Spleen (tissue), 11 donors: Measurements from ENCODE around the gene PTRH2. TPM values are rescaled to one million over a fixed set of nuclear protein-coding genes. Genes with fewer than 3 reads are reported as not detected.

Experiments used
- DNase-seq: peaks from one replicate; pipeline ENCODE4 v3.0.0-alpha.2; 2020
- H3K27ac ChIP-seq, 8 donors: fragments of 200-600 bp; sonication (generic) in 7 of 8; 1 replicate in 4 of 8; 2 replicates in 4 of 8; pipeline versions ENCODE4 v1.5.0 to v1.8.0; 2016 to 2021; ENCODE audit warnings: inconsistent platforms in 4 of 8, mild to moderate bottlenecking in 4 of 8, moderate library complexity in 1 of 8
- H3K27me3 ChIP-seq, 7 donors: fragments of 200-600 bp; sonication (generic) in 6 of 7; replicated peaks in 1 of 7; 1 replicate in 4 of 7; 2 replicates in 3 of 7; pipeline versions ENCODE4 v1.5.0 to v1.8.0; 2016 to 2021; ENCODE audit warnings: inconsistent platforms in 3 of 7, mild to moderate bottlenecking in 1 of 7
- H3K36me3 ChIP-seq, 6 donors: fragments of 200-600 bp; sonication (generic) in 5 of 6; 1 replicate in 4 of 6; 2 replicates in 2 of 6; pipeline versions ENCODE4 v1.5.0 to v1.8.0; 2016 to 2021; ENCODE audit warnings: inconsistent platforms in 2 of 6
- H3K4me1 ChIP-seq, 6 donors: fragments of 200-600 bp; sonication (generic) in 5 of 6; 1 replicate in 3 of 6; 2 replicates in 3 of 6; pipeline versions ENCODE4 v1.5.0 to v1.8.0; 2016 to 2021; ENCODE audit warnings: inconsistent platforms in 3 of 6
- H3K4me3 ChIP-seq, 8 donors: fragments of 200-600 bp; sonication (generic) in 7 of 8; 1 replicate in 4 of 8; 2 replicates in 4 of 8; pipeline versions ENCODE4 v1.5.0 to v1.8.0; 2016 to 2021; ENCODE audit warnings: inconsistent platforms in 4 of 8, mild to moderate bottlenecking in 4 of 8, moderate library complexity in 2 of 8
- H3K9me3 ChIP-seq, 8 donors: fragments of 200-600 bp; sonication (generic) in 7 of 8; 1 replicate in 4 of 8; 2 replicates in 4 of 8; pipeline versions ENCODE4 v1.5.0 to v1.8.0; 2016 to 2021; ENCODE audit warnings: inconsistent platforms in 4 of 8
- POLR2A ChIP-seq, 3 donors: fragments of 450-650 bp; IDR thresholded peaks; one replicate each; pipeline ENCODE4 v1.5.1; 2017; ENCODE audit warnings: antibody characterized with exemption in 3 of 3, mild to moderate bottlenecking in 1 of 3
- POLR2AphosphoS5 ChIP-seq, 3 donors: sonication (generic); formaldehyde crosslinking; IDR thresholded peaks; one replicate each; pipeline ENCODE4 v1.5.1; 2017; ENCODE audit warnings: antibody characterized with exemption in 3 of 3
- WGBS, 5 donors: extraction: QIAGEN DNeasy Blood & Tissue Kit in 3 of 5; methylation state at CpG; one replicate each; pipeline versions ENCODE4 v1.1.5 to v1.1.7; 2013 to 2018; 5-methylcytosine and 5-hydroxymethylcytosine counted together
- intact Hi-C: fragments of 100-400 bp; cut with DNase I; formaldehyde crosslinking; loops from one replicate; pipeline ENCODE4 v1.15.0; 2023; ENCODE audit warnings: low total_unique reads
- polyA plus RNA-seq, 3 donors: library from polyadenylated mRNA; stranded (reverse); fragments of 200-250 nt; gene quantifications; one replicate each; pipeline ENCODE4 v1.2.1, GENCODE V29; 2013
- total RNA-seq, 7 donors: library from RNA; depleted of rRNA in 3 of 7; stranded (reverse); fragments of >200 nt in 3 of 7; fragmentation: NEBNext Ultra II Directional in 4 of 7; extraction: Animal tissue kit (Norgen Biotek cat#: 25700) in 4 of 7; gene quantifications; one replicate each; pipeline versions ENCODE4 v1.1.0 to v1.2.1, GENCODE V29; 2016 to 2021
- TF ChIP-seq, protein P1 (sequence below), 11 experiments: fragments of 200-600 bp in 7 of 11; fragments of 450-650 bp in 4 of 11; sonication (generic) in 4 of 11; IDR thresholded peaks in 8 of 11; conservative IDR thresholded peaks in 3 of 11; 1 replicate in 7 of 11; 2 replicates in 4 of 11; pipeline versions ENCODE4 v1.4.0 to v1.8.0; 2016 to 2021; ENCODE audit warnings: antibody characterized with exemption in 11 of 11, inconsistent platforms in 4 of 11, mild to moderate bottlenecking in 1 of 11
- donor health status: healthy with polysubstance abuse.
- donor health status: DM: no; HTN: no; CAD: no; lungs with moderate emphysema.
- donor health status: DM: no; HTN: no; CAD: no.
- donor health status: Bipolar disorder and iron deficiency.
- donor health status: healthy.
- donor health status: DM: no; HTN: no; CAD: no.
- donor health status: DM: yes; HTN: yes; CAD: no.

The PTRH2 gene
- total and polyA plus RNA-seq, 10 donors = 14.4 to 30.9 (median 21.8) TPM

DNA sequence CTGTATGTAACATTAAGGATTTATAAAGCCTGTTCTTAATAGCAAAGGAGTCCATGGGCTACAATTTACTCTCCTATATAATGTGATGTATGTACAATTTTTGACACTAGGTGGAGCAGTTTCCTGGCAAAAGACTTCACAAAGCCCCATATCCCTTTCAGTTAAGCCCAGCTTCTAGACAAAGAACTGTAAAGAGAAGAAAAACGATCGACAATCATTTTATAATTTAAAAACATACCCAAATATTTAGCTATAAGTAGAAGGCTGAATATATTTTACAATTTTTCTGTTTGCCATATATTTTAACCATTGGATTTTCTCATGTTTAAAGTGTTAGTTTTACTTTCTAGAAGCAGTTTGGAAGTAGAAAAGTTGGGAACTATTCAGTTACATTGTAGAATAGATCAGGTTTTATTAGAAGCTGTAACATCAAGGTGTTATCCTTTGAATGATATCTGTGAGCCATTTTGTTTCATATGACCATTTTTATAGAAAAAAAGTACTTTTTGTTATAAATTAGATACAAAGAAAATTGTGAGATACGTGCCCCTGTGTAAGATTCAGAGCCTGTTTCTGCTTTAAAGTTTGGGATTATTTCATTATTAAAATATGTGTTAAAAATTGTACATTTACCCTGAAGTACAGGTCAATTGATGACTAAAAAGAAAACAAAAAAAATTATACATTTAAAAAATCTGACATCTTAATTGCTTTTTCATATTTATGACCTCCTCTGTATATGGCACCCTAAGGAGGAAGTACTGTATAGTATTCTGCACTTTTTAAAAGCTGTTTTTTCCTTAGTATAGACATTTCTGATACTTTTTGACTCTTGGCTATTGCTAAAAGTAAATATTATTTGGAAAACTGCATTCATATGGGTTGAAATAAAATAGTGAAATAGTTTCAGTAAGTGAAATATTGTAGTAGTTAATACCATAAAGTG lies 46.6 kb upstream of the PTRH2 start:
- H3K27ac ChIP-seq = peak overlapping the region in 7 of 8 donors; percentile 13 to 73 (median 56)
- H3K27me3 ChIP-seq = no peaks in the 10 kb centered on the region
- no peak for DNase-seq
- WGBS, 5 donors = 22 to 30% (median 28%) methylated on average over 3 of the region's 3 CpGs
- TF ChIP-seq, protein P1, sequence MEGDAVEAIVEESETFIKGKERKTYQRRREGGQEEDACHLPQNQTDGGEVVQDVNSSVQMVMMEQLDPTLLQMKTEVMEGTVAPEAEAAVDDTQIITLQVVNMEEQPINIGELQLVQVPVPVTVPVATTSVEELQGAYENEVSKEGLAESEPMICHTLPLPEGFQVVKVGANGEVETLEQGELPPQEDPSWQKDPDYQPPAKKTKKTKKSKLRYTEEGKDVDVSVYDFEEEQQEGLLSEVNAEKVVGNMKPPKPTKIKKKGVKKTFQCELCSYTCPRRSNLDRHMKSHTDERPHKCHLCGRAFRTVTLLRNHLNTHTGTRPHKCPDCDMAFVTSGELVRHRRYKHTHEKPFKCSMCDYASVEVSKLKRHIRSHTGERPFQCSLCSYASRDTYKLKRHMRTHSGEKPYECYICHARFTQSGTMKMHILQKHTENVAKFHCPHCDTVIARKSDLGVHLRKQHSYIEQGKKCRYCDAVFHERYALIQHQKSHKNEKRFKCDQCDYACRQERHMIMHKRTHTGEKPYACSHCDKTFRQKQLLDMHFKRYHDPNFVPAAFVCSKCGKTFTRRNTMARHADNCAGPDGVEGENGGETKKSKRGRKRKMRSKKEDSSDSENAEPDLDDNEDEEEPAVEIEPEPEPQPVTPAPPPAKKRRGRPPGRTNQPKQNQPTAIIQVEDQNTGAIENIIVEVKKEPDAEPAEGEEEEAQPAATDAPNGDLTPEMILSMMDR (IDR thresholded peaks at IDR 0.05 in 8 of 11, conservative IDR thresholded peaks at IDR 0.05 in 3 of 11) = peak; percentile 32 to 80 (median 72)
- no peak for TF ChIP-seq POLR2A (IDR thresholded peaks at IDR 0.05)
- TF ChIP-seq POLR2AphosphoS5 (IDR thresholded peaks at IDR 0.05) = no peak
- peak overlapping the region in 1 of 8 donors; percentile 19 for H3K4me3 ChIP-seq
- H3K36me3 ChIP-seq = peaks cover 0 to 72% (median 4%) of the 10 kb centered on the region in 6 donors
- H3K9me3 ChIP-seq = peaks cover 0 to 3% (median under 1%) of the 10 kb centered on the region in 8 donors
- peaks cover 0 to 57% (median 26%) of the 10 kb centered on the region in 6 donors for H3K4me1 ChIP-seq
- intact Hi-C loops = loop anchor here (5.0 kb wide), 1 partner anchor 99 kb away; no protein-coding TSS in a partner anchor

DNA sequence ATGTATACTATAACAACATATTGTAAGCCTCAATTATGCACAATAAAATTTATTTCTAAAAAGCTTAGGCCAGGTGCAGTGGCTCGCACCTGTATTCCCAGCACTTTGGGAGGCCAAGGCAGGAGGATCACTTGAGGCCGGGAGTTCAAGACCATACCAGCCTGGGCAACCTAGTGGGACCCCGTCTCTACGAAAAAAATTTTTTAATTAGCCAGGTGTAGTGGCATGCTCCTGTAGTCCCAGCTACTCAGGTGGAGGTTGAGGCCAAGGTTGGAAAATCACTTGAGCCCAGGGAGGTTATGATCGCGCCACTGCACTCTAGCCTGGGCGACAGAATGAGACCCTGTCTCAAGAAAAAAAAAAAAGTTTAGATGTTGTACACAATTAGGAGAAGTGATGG lies 45.7 kb upstream of the PTRH2 start:
- WGBS, 5 donors = 75 to 91% (median 86%) methylated on average over 7 of the region's 7 CpGs
- H3K36me3 ChIP-seq = peaks cover 0 to 67% (median 4%) of the 10 kb centered on the region in 6 donors
- no peaks in the 10 kb centered on the region for H3K27me3 ChIP-seq
- peak overlapping the region in 7 of 8 donors; percentile 13 to 73 (median 45) for H3K27ac ChIP-seq
- no peaks in the 10 kb centered on the region for H3K9me3 ChIP-seq
- no peak overlapping the region for H3K4me3 ChIP-seq
- no peak for TF ChIP-seq POLR2A (IDR thresholded peaks at IDR 0.05)
- TF ChIP-seq, protein P1 (IDR thresholded peaks at IDR 0.05 in 8 of 11, conservative IDR thresholded peaks at IDR 0.05 in 3 of 11) = no peak
- no peak for TF ChIP-seq POLR2AphosphoS5 (IDR thresholded peaks at IDR 0.05)
- H3K4me1 ChIP-seq = peaks cover 0 to 57% (median 26%) of the 10 kb centered on the region in 6 donors
- intact Hi-C loops = loop anchor here (5.0 kb wide), 1 partner anchor 99 kb away; no protein-coding TSS in a partner anchor
- DNase-seq = no peak

DNA sequence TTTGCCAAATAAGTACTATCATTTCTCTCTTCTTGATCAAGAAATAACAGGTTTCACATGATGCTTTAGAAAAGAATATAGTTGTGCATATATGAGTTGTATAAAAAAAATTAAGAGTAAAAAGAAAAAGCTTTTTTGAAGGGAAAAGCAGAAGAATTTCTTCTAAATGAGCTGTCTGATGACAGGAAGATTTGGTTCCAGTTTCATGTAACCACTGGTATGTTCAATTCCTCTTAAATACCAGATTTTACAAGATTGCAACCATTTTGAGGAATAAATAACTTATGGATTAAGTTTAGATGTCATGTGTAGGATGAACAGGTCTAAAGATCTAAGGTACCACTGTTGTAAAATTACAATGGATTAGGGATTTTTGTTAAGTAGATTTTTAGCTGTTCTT lies 45.2 kb upstream of the PTRH2 start:
- TF ChIP-seq, protein P1 (IDR thresholded peaks at IDR 0.05 in 8 of 11, conservative IDR thresholded peaks at IDR 0.05 in 3 of 11) = no peak
- TF ChIP-seq POLR2AphosphoS5 (IDR thresholded peaks at IDR 0.05) = no peak
- TF ChIP-seq POLR2A (IDR thresholded peaks at IDR 0.05) = no peak
- Histone ChIP-seq H3K4me1 (peaks cover 0 to 57% (median 26%) of the 10 kb centered on the region in 6 donors), H3K4me3 (peak overlapping the region in 1 of 8 donors; percentile 7), H3K36me3 (peaks cover 0 to 67% (median 4%) of the 10 kb centered on the region in 6 donors), H3K9me3 (no peaks in the 10 kb centered on the region), H3K27me3 (no peaks in the 10 kb centered on the region), H3K27ac (peak overlapping the region in 6 of 8 donors; percentile 5 to 73 (median 50))
- intact Hi-C loops = loop anchor here (5.0 kb wide), 1 partner anchor 100 kb away; no protein-coding TSS in a partner anchor
- no peak for DNase-seq
